Activated CD8-positive, alpha-beta memory T cell treated with anti-CD3 and anti-CD28 coated beads, Interleukin-2, amount 50 U/mL, for 1 hour (primary cell): ENCODE results near the gene TMEM82.
"Not testable (repeated sequence)": the region's sequence is repeated elsewhere in the genome, so short reads cannot be mapped to it uniquely, and the experiment has no call there.

Experiments
- DNase-seq: peaks from one replicate; pipeline ENCODE4 v3.0.0-alpha.2; 2020; ENCODE audit errors: extremely low read depth

TMEM82 gene

GRCh38 chr1:15742339-15742801 is at the start of gene TMEM82:
TMEM82 (plus strand) TSS chr1:15742499; CDS start chr1:15742560, 61 bp downstream.
- no peak for DNase-seq

- DNase-seq = no peak
These were observed 48.9 kb upstream of the TMEM82 start for GRCh38 chr1:15693371-15693770.

- no peak for DNase-seq
These were observed 45.3 kb upstream of the TMEM82 start for GRCh38 chr1:15696956-15697521.

GRCh38 chr1:15698201-15698600 is 44.1 kb upstream of the TMEM82 start:
- DNase-seq = no peak

- DNase-seq = not testable (repeated sequence)
These were observed 43.0 kb upstream of the TMEM82 start for GRCh38 chr1:15699321-15699720.

- no peak for DNase-seq
These were observed 41.8 kb upstream of the TMEM82 start for GRCh38 chr1:15700508-15700907.

GRCh38 chr1:15701784-15702183 is 40.5 kb upstream of the TMEM82 start:
- no peak for DNase-seq

- DNase-seq = no peak
These were observed 39.4 kb upstream of the TMEM82 start for GRCh38 chr1:15702722-15703550.

GRCh38 chr1:15703562-15703961 is 38.7 kb upstream of the TMEM82 start:
- DNase-seq = no peak

- no peak for DNase-seq
These were observed 37.6 kb upstream of the TMEM82 start for GRCh38 chr1:15704526-15705183.

- no peak for DNase-seq
These were observed 37.1 kb upstream of the TMEM82 start for GRCh38 chr1:15705184-15705566.

GRCh38 chr1:15706751-15707150 is 35.5 kb upstream of the TMEM82 start:
- no peak for DNase-seq

GRCh38 chr1:15707239-15707925 is 34.9 kb upstream of the TMEM82 start:
- no peak for DNase-seq

GRCh38 chr1:15708486-15709137 is 33.7 kb upstream of the TMEM82 start:
- no peak for DNase-seq

- no peak for DNase-seq
These were observed 33.1 kb upstream of the TMEM82 start for GRCh38 chr1:15709226-15709625.

GRCh38 chr1:15712168-15712567 is 30.1 kb upstream of the TMEM82 start:
- no peak for DNase-seq

GRCh38 chr1:15714406-15715136 is 27.7 kb upstream of the TMEM82 start:
- no peak for DNase-seq

GRCh38 chr1:15717418-15718125 is 24.7 kb upstream of the TMEM82 start:
- no peak for DNase-seq

GRCh38 chr1:15718199-15718601 is 24.1 kb upstream of the TMEM82 start:
- DNase-seq = no peak

- no peak for DNase-seq
These were observed 22.7 kb upstream of the TMEM82 start for GRCh38 chr1:15719381-15720120.
